OCI-LY7 (cell line): Measurements from ENCODE around the gene CSNK1D. TPM values are rescaled to one million over a fixed set of nuclear protein-coding genes. Genes with fewer than 3 reads are reported as not detected.

Experiments
- BruUV-seq: library from RNA; stranded (reverse); fragments of 400-500 nt; replicated peaks from 2 replicates; lab custom pipeline; 2021; lab: Mats Ljungman, UMichigan
- CTCF ChIA-PET: fragments of 300-600 bp; sonication (Branson Sonifier 250); formaldehyde crosslinking; loops from one replicate; lab custom pipeline; 2022; ENCODE audit warnings: antibody characterized with exemption; ENCODE audit not compliant: unreplicated experiment; lab: Charles Lee
- POLR2A ChIA-PET: fragments of 300-600 bp; sonication (Branson Sonifier 250); formaldehyde crosslinking; loops from one replicate; lab custom pipeline; 2022; ENCODE audit warnings: antibody characterized with exemption; lab: Charles Lee
- DNase-seq: peaks from one replicate; pipeline ENCODE4 v3.0.0-alpha.2; 2015; ENCODE audit warnings: low spot score
- H2AFZ ChIP-seq: fragments of 200-600 bp; sonication (generic), shearing (Covaris generic); 2 replicates; pipeline ENCODE4 v1.6.1; 2014; ENCODE audit warnings: mild to moderate bottlenecking, antibody characterized with exemption, low read length, moderate library complexity
- H3K27ac ChIP-seq: fragments of 200-600 bp; sonication (generic); 2 replicates; pipeline ENCODE4 v1.5.1; 2014; ENCODE audit warnings: mixed run types, low read depth, mild to moderate bottlenecking, moderate library complexity, low read length, inconsistent platforms; ENCODE audit not compliant: poor library complexity, severe bottlenecking
- H3K36me3 ChIP-seq: fragments of 200-600 bp; sonication (generic); 2 replicates; pipeline ENCODE4 v1.6.1; 2014; ENCODE audit warnings: mild to moderate bottlenecking, antibody characterized with exemption, low read length, moderate library complexity, mixed read lengths; ENCODE audit not compliant: insufficient read depth
- H3K4me1 ChIP-seq: fragments of 200-600 bp; sonication (generic); 2 replicates; pipeline ENCODE4 v1.5.1; 2014; ENCODE audit warnings: mild to moderate bottlenecking, low read length; ENCODE audit not compliant: insufficient read depth, poor library complexity, severe bottlenecking
- H3K4me2 ChIP-seq: fragments of 200-600 bp; sonication (generic); 2 replicates; pipeline ENCODE4 v1.6.1; 2014; ENCODE audit warnings: mild to moderate bottlenecking, low read length
- H3K4me3 ChIP-seq: fragments of 200-600 bp; sonication (generic); 2 replicates; pipeline ENCODE4 v1.5.1; 2014; ENCODE audit warnings: mild to moderate bottlenecking, low read depth, low read length; ENCODE audit not compliant: poor library complexity, severe bottlenecking
- H3K79me2 ChIP-seq: fragments of 200-600 bp; sonication (generic); 2 replicates; pipeline ENCODE4 v1.6.1; 2016; ENCODE audit warnings: low read depth, mild to moderate bottlenecking, low read length, moderate library complexity, mixed read lengths; ENCODE audit not compliant: insufficient read depth
- H3K9me2 ChIP-seq: fragments of 200-600 bp; sonication (generic); 2 replicates; pipeline ENCODE4 v1.6.1; 2016; ENCODE audit warnings: mild to moderate bottlenecking, low read length, mixed read lengths; ENCODE audit not compliant: insufficient read depth
- H3K9me3 ChIP-seq: fragments of 200-600 bp; sonication (generic); 2 replicates; pipeline ENCODE4 v1.6.1; 2014; ENCODE audit warnings: mild to moderate bottlenecking, mixed run types, low read length, mixed read lengths
- H4K20me1 ChIP-seq: fragments of 200-600 bp; sonication (generic); 2 replicates; pipeline ENCODE4 v1.6.1; 2014; ENCODE audit warnings: mild to moderate bottlenecking, antibody characterized with exemption, low read length, moderate library complexity, mixed read lengths; ENCODE audit not compliant: insufficient read depth
- CTCF ChIP-seq: fragments of 200-600 bp; sonication (generic); conservative IDR thresholded peaks from 2 replicates; pipeline ENCODE4 v1.5.1; 2014; ENCODE audit warnings: mild to moderate bottlenecking, antibody characterized with exemption, low read length, moderate library complexity, mixed read lengths
- EZH2phosphoT487 ChIP-seq: fragments of 200-600 bp; sonication (generic); IDR thresholded peaks from 2 replicates; pipeline ENCODE4 v1.6.1; 2018; ENCODE audit warnings: low read depth, borderline replicate concordance, mild to moderate bottlenecking, mixed run types, antibody characterized with exemption, low read length, moderate library complexity, mixed read lengths
- intact Hi-C: fragments of 100-400 bp; cut with micrococcal nuclease; formaldehyde crosslinking; loops from one replicate; pipeline ENCODE4 v1.10.0; 2022; ENCODE audit not compliant: unreplicated experiment
- total RNA-seq, 2 experiments: library from RNA; depleted of rRNA in 1 of 2; stranded (reverse); fragments of >200 nt in 1 of 2; shearing (Covaris generic) in 1 of 2; gene quantifications; 2 replicates each; pipeline ENCODE4 v1.2.3, GENCODE V29; 2014 to 2022

CSNK1D gene
- total RNA-seq, 2 experiments from 2014 or later, result 53.0 to 181 TPM

DNA sequence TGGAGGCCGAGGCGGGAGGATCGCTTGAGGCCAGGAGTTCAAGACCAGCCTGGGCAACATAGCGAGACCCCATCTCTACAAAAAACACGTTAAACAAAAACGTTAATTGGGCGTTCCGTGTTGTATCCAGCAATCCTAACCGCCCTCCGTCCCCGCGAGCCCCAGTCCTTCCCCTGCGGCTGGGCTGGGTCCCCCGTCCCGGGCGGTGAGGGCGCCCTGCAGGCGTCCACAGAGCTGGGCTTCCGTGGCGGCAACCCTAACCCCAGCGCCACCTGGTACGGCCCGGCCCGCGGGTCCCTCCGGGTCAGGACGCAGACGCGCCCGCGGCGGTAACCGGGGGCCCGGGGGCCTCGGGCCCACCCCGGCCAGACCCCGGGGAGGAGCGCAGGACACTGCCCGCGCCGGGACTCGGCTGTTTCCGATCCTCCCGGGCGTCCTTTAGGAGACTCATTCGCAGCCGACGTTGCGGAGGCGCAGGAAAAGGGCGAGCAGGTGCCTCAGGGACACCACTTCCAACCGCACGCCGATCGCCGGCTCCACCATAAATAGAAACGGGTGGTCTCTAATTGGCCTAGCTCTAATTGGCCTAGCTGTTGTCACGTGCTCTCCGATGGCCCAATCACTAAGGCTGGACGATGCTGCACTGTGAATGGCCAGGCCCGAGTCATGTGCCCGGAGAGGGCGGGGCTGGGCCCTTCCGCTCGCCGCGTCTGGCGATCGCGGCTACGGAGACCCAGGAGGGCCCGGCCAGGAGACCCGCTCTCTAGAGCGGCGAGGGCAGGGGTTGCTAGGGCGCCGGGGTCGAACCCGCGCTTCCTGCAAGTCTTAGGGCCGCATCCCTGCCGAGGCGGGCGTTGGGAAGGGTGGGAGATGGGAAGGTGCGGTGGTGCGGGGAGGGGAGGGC, 19.0 kb upstream of the CSNK1D start:
- H3K9me3 ChIP-seq, result no peaks in the 10 kb centered on the region
- no peaks in the 10 kb centered on the region for H3K9me2 ChIP-seq
- H3K79me2 ChIP-seq, result peaks cover 7% of the 10 kb centered on the region; the same call in 1 of the 2 replicates
- no peaks in the 10 kb centered on the region for H4K20me1 ChIP-seq
- no peaks in the 10 kb centered on the region for H3K36me3 ChIP-seq
- peak overlapping the region; percentile 68 for H2AFZ ChIP-seq
- ChIA-PET POLR2A (interaction anchor here (0.6 to 1.3 kb wide), 7 partner anchors 9 to 145 kb away, joined by 3 to 4 read pairs (median 3); no protein-coding TSS in a partner anchor), CTCF (interaction anchor here (0.6 kb wide), 1 partner anchor 80 kb away, joined by 3 read pairs; no protein-coding TSS in a partner anchor)
- H3K4me3 ChIP-seq, result peak overlapping the region; percentile 85
- DNase-seq, result peak; percentile 100
- intact Hi-C loops, result loop anchor here (1.0 to 10.0 kb wide), 3 partner anchors 19 to 262 kb away; partner anchors contain the start of gene CSNK1D
- peak overlapping the region; percentile 84 for H3K4me2 ChIP-seq
- TF ChIP-seq EZH2phosphoT487 (no peak), CTCF (no peak; the same call in 1 of the 2 replicates)
- H3K27ac ChIP-seq, result peak overlapping the region; percentile 82
- TSS peak; percentile 91 for BruUV-seq
- peaks cover 33% of the 10 kb centered on the region for H3K4me1 ChIP-seq

GRCh38 chr17:82291582-82292250, 18.2 kb upstream of the CSNK1D start:
- Histone ChIP-seq H3K36me3 (no peaks in the 10 kb centered on the region), H3K4me1 (peaks cover 31% of the 10 kb centered on the region), H3K79me2 (peaks cover 7% of the 10 kb centered on the region; the same call in 1 of the 2 replicates), H2AFZ (no peak overlapping the region; the same call in 1 of the 2 replicates), H4K20me1 (no peaks in the 10 kb centered on the region), H3K9me2 (no peaks in the 10 kb centered on the region), H3K27ac (peak overlapping the region; percentile 82), H3K4me2 (peak overlapping the region; percentile 84), H3K9me3 (no peaks in the 10 kb centered on the region), H3K4me3 (peak overlapping the region; percentile 85)
- ChIA-PET POLR2A (interaction anchor here (1.1 to 1.3 kb wide), 4 partner anchors 8 to 313 kb away, joined by 3 to 4 read pairs (median 4); no protein-coding TSS in a partner anchor), CTCF (no interaction called here)
- no peak for DNase-seq
- intact Hi-C loops, result loop anchor here (1.0 to 10.0 kb wide), 3 partner anchors 18 to 263 kb away; partner anchors contain the start of gene CSNK1D
- no TSS peak for BruUV-seq
- no peak for TF ChIP-seq CTCF
- no peak for TF ChIP-seq EZH2phosphoT487
